GM23248 (cell line): Measurements from ENCODE around the gene STIM1.

Experiments
- EZH2 ChIP-seq: fragments of 200-600 bp; sonication (generic); IDR thresholded peaks from 2 replicates; pipeline ENCODE4 v1.6.1; 2018; ENCODE audit warnings: antibody characterized with exemption, mild to moderate bottlenecking; ENCODE audit not compliant: insufficient read depth, poor library complexity, severe bottlenecking
- EZH2phosphoT487 ChIP-seq: fragments of 200-600 bp; sonication (generic); IDR thresholded peaks from 2 replicates; pipeline ENCODE4 v1.6.1; 2018; ENCODE audit warnings: antibody characterized with exemption, moderate library complexity, mild to moderate bottlenecking, low read depth; ENCODE audit not compliant: insufficient read depth

DNA sequence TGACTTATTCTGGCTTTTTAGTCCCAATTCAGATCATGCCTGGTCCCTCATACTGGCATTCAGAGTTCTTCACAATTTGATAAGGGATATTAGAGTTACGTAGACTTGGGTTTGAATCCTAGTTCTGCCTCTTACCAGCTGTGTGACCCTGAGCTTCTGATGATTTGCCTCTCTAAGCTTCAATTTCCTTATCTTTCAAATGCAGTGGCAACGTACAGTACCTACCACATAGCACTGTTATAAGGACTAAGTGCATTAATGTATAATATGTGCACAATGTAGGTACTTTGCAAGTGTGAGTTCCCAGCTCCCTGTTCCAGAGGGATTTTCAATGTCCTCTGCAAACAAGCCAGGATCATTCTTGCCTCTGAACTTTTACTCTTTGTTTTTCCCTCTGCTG lies 22.0 kb upstream of the STIM1 start:
- no peak for TF ChIP-seq EZH2
- TF ChIP-seq EZH2phosphoT487: no peak
